Body of pancreas (tissue), 4 donors: ENCODE measurements around the gene TTLL10. TPM values are rescaled to one million over a fixed set of nuclear protein-coding genes. Genes with fewer than 3 reads are reported as not detected.

Experiments
- ATAC-seq: fragments of 150-250 bp; one replicate; pipeline ENCODE4 v1.9.1; 2016
- DNase-seq, 4 donors: peaks; one replicate each; pipeline ENCODE4 v3.0.0-alpha.2; 2019
- H3K27ac ChIP-seq, 4 donors: fragments of 200-600 bp; sonication (generic); 1 replicate in 3 of 4; 2 replicates in 1 of 4; pipeline versions ENCODE4 v1.5.1 to v1.6.1; 2016 to 2019; ENCODE audit warnings: mild to moderate bottlenecking in 1 of 4, mixed read lengths in 1 of 4, moderate library complexity in 1 of 4
- H3K27me3 ChIP-seq, 2 donors: fragments of 200-600 bp; sonication (generic); one replicate each; pipeline ENCODE4 v1.6.0; 2016; ENCODE audit warnings: mild to moderate bottlenecking in 1 of 2
- H3K36me3 ChIP-seq, 2 donors: fragments of 200-600 bp; sonication (generic); replicated peaks in 1 of 2; 2 replicates each; pipeline ENCODE4 v1.5.1; 2016; ENCODE audit warnings: low read depth in 2 of 2; ENCODE audit not compliant: insufficient read depth in 1 of 2
- H3K4me1 ChIP-seq: fragments of 200-600 bp; sonication (generic); one replicate; pipeline ENCODE4 v1.6.0; 2016
- H3K4me3 ChIP-seq, 2 donors: fragments of 200-600 bp; sonication (generic); 1 replicate in 1 of 2; 2 replicates in 1 of 2; pipeline ENCODE4 v1.5.1; 2016 to 2019
- H3K9me3 ChIP-seq, 3 donors: fragments of 200-600 bp; sonication (generic); 1 replicate in 2 of 3; 2 replicates in 1 of 3; pipeline ENCODE4 v1.5.1; 2016
- CTCF ChIP-seq, 7 experiments: fragments of 450-650 bp in 4 of 7; fragments of 200-600 bp in 3 of 7; sonication (generic) in 3 of 7; IDR thresholded peaks; one replicate each; pipeline ENCODE4 v1.5.1; 2016 to 2019; ENCODE audit warnings: antibody characterized with exemption in 7 of 7
- POLR2A ChIP-seq, 3 donors: fragments of 450-650 bp; IDR thresholded peaks; one replicate each; pipeline ENCODE4 v1.6.1; 2016; ENCODE audit warnings: antibody characterized with exemption in 3 of 3, mild to moderate bottlenecking in 2 of 3
- WGBS, 2 donors: methylation state at CpG; one replicate each; pipeline ENCODE4 v1.1.5; 2017; 5-methylcytosine and 5-hydroxymethylcytosine counted together
- intact Hi-C: fragments of 100-400 bp; cut with DNase I; formaldehyde crosslinking; loops from one replicate; pipeline ENCODE4 v1.15.1; 2023
- total RNA-seq, 2 donors: library from RNA; depleted of rRNA; stranded (reverse); fragments of >200 nt; gene quantifications; one replicate each; pipeline ENCODE4 v1.1.0, GENCODE V29; 2016

TTLL10 gene
- total RNA-seq, 2 donors from 2014 or later, result 0.66 to 0.78 TPM

- intact Hi-C loops, result loop anchor here (5.0 kb wide), 1 partner anchor 111 kb away; the partner anchor contains the start of gene C1orf159
Measured at GRCh38 chr1:1228596-1229321, 55.1 kb downstream of the TTLL10 start.

GRCh38 chr1:1229770-1230169, 56.1 kb downstream of the TTLL10 start:
- H3K27me3 ChIP-seq, result no peaks in the 10 kb centered on the region
- WGBS, 2 donors, result 76 to 78% methylated on average over 15 to 19 of the region's 19 CpGs
- TF ChIP-seq CTCF (IDR thresholded peaks at IDR 0.05) (no peak), POLR2A (IDR thresholded peaks at IDR 0.05) (no peak)
- DNase-seq, result no peak
- H3K4me3 ChIP-seq, result no peak overlapping the region
- peaks cover 6 to 7% of the 10 kb centered on the region in 2 donors for H3K36me3 ChIP-seq
- peaks cover 28% of the 10 kb centered on the region for H3K4me1 ChIP-seq
- intact Hi-C loops, result loop anchor here (5.0 kb wide), 1 partner anchor 112 kb away; the partner anchor contains the start of gene C1orf159
- no peak overlapping the region for H3K27ac ChIP-seq
- no peaks in the 10 kb centered on the region for H3K9me3 ChIP-seq
- no peak for ATAC-seq

More at GRCh38 chr1:1228596-1229321, 55.1 kb downstream of the TTLL10 start:
- ATAC-seq, result no peak
- no peaks in the 10 kb centered on the region for H3K9me3 ChIP-seq
- H3K27me3 ChIP-seq, result no peaks in the 10 kb centered on the region
- peaks cover 28% of the 10 kb centered on the region for H3K4me1 ChIP-seq
- H3K4me3 ChIP-seq, result no peak overlapping the region
- peaks cover 6 to 7% of the 10 kb centered on the region in 2 donors for H3K36me3 ChIP-seq
- no peak for DNase-seq
- no peak overlapping the region for H3K27ac ChIP-seq
- TF ChIP-seq CTCF (IDR thresholded peaks at IDR 0.05) (no peak), POLR2A (IDR thresholded peaks at IDR 0.05) (no peak)
- 88 to 90% methylated on average over 15 to 26 of the region's 28 CpGs for WGBS, 2 donors

GRCh38 chr1:1230656-1231399, 57.1 kb downstream of the TTLL10 start:
- WGBS, 2 donors, result 10% methylated on average over 24 of the region's 24 CpGs
- peaks cover 6 to 7% of the 10 kb centered on the region in 2 donors for H3K36me3 ChIP-seq
- ATAC-seq (no peak), DNase-seq (peak in 2 of 4 donors; percentile 22 to 31)
- intact Hi-C loops, result no loop called here
- H3K9me3 ChIP-seq, result no peaks in the 10 kb centered on the region
- H3K27me3 ChIP-seq, result no peaks in the 10 kb centered on the region
- peak in 3 of 7 experiments; percentile 10 to 33 (median 30) for TF ChIP-seq CTCF (IDR thresholded peaks at IDR 0.05)
- TF ChIP-seq POLR2A (IDR thresholded peaks at IDR 0.05), result no peak
- H3K27ac ChIP-seq, result peak overlapping the region in 3 of 4 donors; percentile 73 to 96 (median 90)
- H3K4me1 ChIP-seq, result peaks cover 28% of the 10 kb centered on the region
- H3K4me3 ChIP-seq, result peak overlapping the region; percentile 67 to 97

GRCh38 chr1:1231400-1232207, 57.9 kb downstream of the TTLL10 start, which contains the start of gene SDF4:
Gene SDF4 (minus strand): TSS chr1:1232001. CDS start chr1:1228772, 3,229 bp downstream.
- H3K4me1 ChIP-seq, result peaks cover 28% of the 10 kb centered on the region
- ATAC-seq (peak; percentile 97), DNase-seq (peak; percentile 97)
- peaks cover 0 to under 1% of the 10 kb centered on the region in 2 donors for H3K27me3 ChIP-seq
- H3K9me3 ChIP-seq, result no peaks in the 10 kb centered on the region
- peak within 1 kb of the TSS; percentile 63 to 96 (median 82) for H3K27ac ChIP-seq
- WGBS, 2 donors, result 0 to 1% methylated on average over 1 to 98 of the region's 99 CpGs
- peak within 1 kb of the TSS; percentile 67 to 97 for H3K4me3 ChIP-seq
- intact Hi-C loops, result no loop called here
- H3K36me3 ChIP-seq, result peaks cover 6% of the 10 kb centered on the region in 2 donors
- TF ChIP-seq POLR2A (IDR thresholded peaks at IDR 0.05) (peak; percentile 53 to 74 (median 65)), CTCF (IDR thresholded peaks at IDR 0.05) (no peak)
